Adipocyte (in vitro differentiated cells): ENCODE data around the gene NF1.
A peak's percentile ranks its signal among the peaks of the same experiment; 100 is the strongest.
"Not testable (repeated sequence)": the region's sequence is repeated elsewhere in the genome, so short reads cannot be mapped to it uniquely, and the experiment has no call there.

Source experiments
- DNase-seq: peaks from one replicate; pipeline ENCODE4 v3.0.0-alpha.2; 2015; ENCODE audit warnings: low read depth
- H3K27me3 ChIP-seq: replicated peaks from 2 replicates; pipeline ENCODE4 v1.7.0; 2013; ENCODE audit warnings: mild to moderate bottlenecking, low read length, moderate library complexity; ENCODE audit not compliant: control insufficient read depth, insufficient read depth
- H3K36me3 ChIP-seq: 2 replicates; pipeline ENCODE4 v1.7.0; 2013; ENCODE audit warnings: low read length, mild to moderate bottlenecking, moderate library complexity; ENCODE audit not compliant: control insufficient read depth, insufficient read depth, severe bottlenecking
- H3K4me1 ChIP-seq: 2 replicates; pipeline ENCODE4 v1.7.0; 2013; ENCODE audit warnings: mild to moderate bottlenecking, low read length, moderate library complexity; ENCODE audit not compliant: control insufficient read depth, insufficient read depth
- H3K4me3 ChIP-seq: 2 replicates; pipeline ENCODE4 v1.7.0; 2013; ENCODE audit warnings: mild to moderate bottlenecking, low read length, moderate library complexity
- H3K9ac ChIP-seq: 2 replicates; pipeline ENCODE4 v1.7.0; 2013; ENCODE audit warnings: mild to moderate bottlenecking, low read length, moderate library complexity
- H3K9me3 ChIP-seq: 2 replicates; pipeline ENCODE4 v1.7.0; 2013; ENCODE audit warnings: mild to moderate bottlenecking, low read length, moderate library complexity; ENCODE audit not compliant: control insufficient read depth

Gene NF1, protein sequence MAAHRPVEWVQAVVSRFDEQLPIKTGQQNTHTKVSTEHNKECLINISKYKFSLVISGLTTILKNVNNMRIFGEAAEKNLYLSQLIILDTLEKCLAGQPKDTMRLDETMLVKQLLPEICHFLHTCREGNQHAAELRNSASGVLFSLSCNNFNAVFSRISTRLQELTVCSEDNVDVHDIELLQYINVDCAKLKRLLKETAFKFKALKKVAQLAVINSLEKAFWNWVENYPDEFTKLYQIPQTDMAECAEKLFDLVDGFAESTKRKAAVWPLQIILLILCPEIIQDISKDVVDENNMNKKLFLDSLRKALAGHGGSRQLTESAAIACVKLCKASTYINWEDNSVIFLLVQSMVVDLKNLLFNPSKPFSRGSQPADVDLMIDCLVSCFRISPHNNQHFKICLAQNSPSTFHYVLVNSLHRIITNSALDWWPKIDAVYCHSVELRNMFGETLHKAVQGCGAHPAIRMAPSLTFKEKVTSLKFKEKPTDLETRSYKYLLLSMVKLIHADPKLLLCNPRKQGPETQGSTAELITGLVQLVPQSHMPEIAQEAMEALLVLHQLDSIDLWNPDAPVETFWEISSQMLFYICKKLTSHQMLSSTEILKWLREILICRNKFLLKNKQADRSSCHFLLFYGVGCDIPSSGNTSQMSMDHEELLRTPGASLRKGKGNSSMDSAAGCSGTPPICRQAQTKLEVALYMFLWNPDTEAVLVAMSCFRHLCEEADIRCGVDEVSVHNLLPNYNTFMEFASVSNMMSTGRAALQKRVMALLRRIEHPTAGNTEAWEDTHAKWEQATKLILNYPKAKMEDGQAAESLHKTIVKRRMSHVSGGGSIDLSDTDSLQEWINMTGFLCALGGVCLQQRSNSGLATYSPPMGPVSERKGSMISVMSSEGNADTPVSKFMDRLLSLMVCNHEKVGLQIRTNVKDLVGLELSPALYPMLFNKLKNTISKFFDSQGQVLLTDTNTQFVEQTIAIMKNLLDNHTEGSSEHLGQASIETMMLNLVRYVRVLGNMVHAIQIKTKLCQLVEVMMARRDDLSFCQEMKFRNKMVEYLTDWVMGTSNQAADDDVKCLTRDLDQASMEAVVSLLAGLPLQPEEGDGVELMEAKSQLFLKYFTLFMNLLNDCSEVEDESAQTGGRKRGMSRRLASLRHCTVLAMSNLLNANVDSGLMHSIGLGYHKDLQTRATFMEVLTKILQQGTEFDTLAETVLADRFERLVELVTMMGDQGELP (N-terminal part only)

GRCh38 chr17:31094600-31095235 is at the start of gene NF1:
TSS of gene NF1 (plus strand) at chr17:31094977. CDS start at chr17:31095310, 333 bp downstream.
- peak within 1 kb of the TSS; percentile 88 for H3K9ac ChIP-seq
- H3K4me3 ChIP-seq: peak within 1 kb of the TSS; percentile 90
- peaks cover 7% of the 10 kb centered on the region for H3K4me1 ChIP-seq
- peak; percentile 99 for DNase-seq
- no peaks in the 10 kb centered on the region for H3K36me3 ChIP-seq
- H3K27me3 ChIP-seq: no peaks in the 10 kb centered on the region
- no peaks in the 10 kb centered on the region for H3K9me3 ChIP-seq

- not testable (repeated sequence) for H3K9ac ChIP-seq, H3K9me3 ChIP-seq, DNase-seq, H3K4me3 ChIP-seq, H3K27me3 ChIP-seq, H3K36me3 ChIP-seq, H3K4me1 ChIP-seq
These were observed 47.8 kb upstream of the NF1 start for GRCh38 chr17:31046856-31047425.

DNA sequence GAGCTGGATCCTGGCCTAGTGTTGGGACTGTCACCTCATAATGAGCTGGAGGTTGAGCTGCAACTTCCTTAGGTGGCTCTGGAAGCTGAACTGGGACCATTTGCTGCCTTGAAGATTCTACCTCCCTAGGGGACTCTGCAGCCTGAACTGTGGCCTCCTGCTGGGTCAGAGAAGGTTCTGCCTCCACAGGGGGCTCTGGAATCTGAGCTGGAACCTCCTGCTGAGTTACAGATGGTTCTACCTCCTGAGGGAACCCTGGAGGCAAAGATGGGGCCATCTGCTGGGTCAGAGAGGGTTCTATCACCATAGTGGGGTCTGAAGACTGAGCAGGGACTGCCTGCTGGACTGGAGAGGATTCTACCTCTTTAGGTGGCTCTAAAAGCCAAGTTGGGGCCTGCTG is 46.6 kb upstream of the NF1 start:
- DNase-seq: no peak
- Histone ChIP-seq H3K9ac (no peak overlapping the region), H3K4me3 (no peak overlapping the region), H3K9me3 (no peaks in the 10 kb centered on the region), H3K27me3 (no peaks in the 10 kb centered on the region), H3K36me3 (no peaks in the 10 kb centered on the region), H3K4me1 (peaks cover 13% of the 10 kb centered on the region)

DNA sequence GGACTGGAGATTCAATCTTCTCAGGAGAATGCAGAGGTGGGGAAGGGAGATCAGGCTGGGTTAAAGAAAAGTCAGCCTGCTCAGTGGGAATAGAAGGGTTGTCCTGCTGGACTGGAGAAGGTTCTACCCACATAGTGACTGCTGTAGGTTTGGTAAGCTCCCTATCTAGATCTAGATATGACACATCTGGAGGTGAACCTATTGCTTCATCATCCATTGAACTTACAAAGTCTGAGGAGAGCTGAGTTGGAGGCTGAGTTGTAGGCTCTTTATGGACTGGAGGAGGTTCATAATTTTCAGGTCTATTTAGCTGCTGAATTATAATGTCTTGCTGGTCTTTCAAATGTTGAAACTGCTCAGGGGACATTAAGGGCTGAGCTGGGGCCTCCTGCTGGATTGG is 46.0 kb upstream of the NF1 start:
- peak; percentile 5 for DNase-seq
- Histone ChIP-seq H3K4me3 (no peak overlapping the region), H3K9me3 (no peaks in the 10 kb centered on the region), H3K27me3 (no peaks in the 10 kb centered on the region), H3K36me3 (no peaks in the 10 kb centered on the region), H3K9ac (no peak overlapping the region), H3K4me1 (peaks cover 14% of the 10 kb centered on the region)

- Histone ChIP-seq H3K4me3 (no peak overlapping the region), H3K36me3 (no peaks in the 10 kb centered on the region), H3K9ac (no peak overlapping the region), H3K9me3 (no peaks in the 10 kb centered on the region), H3K27me3 (no peaks in the 10 kb centered on the region), H3K4me1 (peaks cover 14% of the 10 kb centered on the region)
- DNase-seq: no peak
These were observed 43.8 kb upstream of the NF1 start for GRCh38 chr17:31050948-31051347.

- Histone ChIP-seq H3K4me3 (no peak overlapping the region), H3K36me3 (no peaks in the 10 kb centered on the region), H3K4me1 (peaks cover 14% of the 10 kb centered on the region), H3K9me3 (no peaks in the 10 kb centered on the region), H3K9ac (no peak overlapping the region), H3K27me3 (no peaks in the 10 kb centered on the region)
- no peak for DNase-seq
These were observed 43.3 kb upstream of the NF1 start for GRCh38 chr17:31051506-31051905.

DNA sequence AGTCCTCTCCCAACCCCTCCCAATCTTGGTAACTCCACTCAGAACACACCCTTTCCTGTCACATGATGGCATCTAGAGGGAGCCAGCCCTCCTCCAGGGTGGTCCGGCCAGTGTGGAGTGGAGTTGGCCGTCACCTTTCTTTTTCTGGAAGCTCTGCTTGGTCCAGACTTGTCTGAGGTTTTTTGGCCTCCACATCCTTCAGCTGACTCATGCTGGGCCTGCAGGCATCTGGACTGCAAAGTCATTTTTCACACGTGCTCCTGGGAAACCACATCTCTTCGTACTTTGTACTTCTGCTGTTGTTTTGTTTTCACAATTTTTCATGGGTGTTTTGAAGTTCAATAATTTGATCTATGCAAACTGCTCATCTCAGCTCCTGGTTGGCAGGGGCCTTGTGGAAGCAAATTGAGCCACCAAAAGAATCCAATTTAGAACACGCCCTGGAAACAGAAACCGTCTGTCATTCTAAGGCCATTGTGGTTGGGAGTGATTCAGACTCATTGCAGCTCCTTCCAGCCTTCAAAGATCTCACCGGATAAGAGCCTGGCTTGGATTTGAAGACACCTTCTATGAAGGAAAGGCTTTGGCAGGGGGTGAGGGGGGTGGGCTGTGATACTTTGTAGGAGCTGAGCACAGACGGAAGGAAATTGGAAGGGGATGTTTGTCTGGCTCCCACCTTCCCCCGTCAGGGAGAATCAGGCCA is 42.4 kb upstream of the NF1 start:
- Histone ChIP-seq H3K36me3 (no peaks in the 10 kb centered on the region), H3K4me1 (peaks cover 14% of the 10 kb centered on the region), H3K9ac (no peak overlapping the region), H3K9me3 (no peaks in the 10 kb centered on the region), H3K27me3 (no peaks in the 10 kb centered on the region), H3K4me3 (peak overlapping the region; percentile 15)
- peak; percentile 92 for DNase-seq

GRCh38 chr17:31053071-31053470 is 41.7 kb upstream of the NF1 start:
- DNase-seq: no peak
- Histone ChIP-seq H3K9ac (no peak overlapping the region), H3K4me3 (peak overlapping the region; percentile 15), H3K4me1 (peaks cover 14% of the 10 kb centered on the region), H3K36me3 (no peaks in the 10 kb centered on the region), H3K9me3 (no peaks in the 10 kb centered on the region), H3K27me3 (no peaks in the 10 kb centered on the region)

DNA sequence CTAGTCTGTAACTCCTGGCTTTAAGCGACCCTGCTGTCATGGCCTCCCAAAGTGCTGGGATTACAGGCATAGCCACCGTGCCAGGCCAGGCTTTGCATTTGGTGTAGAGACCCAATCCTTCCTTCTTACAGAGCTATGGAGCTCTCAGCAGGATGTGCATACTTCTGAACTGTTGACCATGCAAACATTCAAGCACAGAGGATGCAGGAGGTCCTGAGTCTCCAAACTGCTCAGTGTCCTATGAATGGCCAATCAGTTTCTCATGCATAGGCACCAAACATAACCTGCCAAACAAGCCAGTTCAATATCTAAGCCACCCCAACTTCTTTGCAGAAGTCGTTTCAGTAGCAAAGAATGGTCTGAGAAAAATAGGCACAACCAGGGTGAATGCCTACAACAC is 40.0 kb upstream of the NF1 start:
- Histone ChIP-seq H3K27me3 (no peaks in the 10 kb centered on the region), H3K4me3 (no peak overlapping the region), H3K4me1 (peaks cover 14% of the 10 kb centered on the region), H3K9me3 (no peaks in the 10 kb centered on the region), H3K36me3 (no peaks in the 10 kb centered on the region), H3K9ac (no peak overlapping the region)
- DNase-seq: no peak

- Histone ChIP-seq H3K9me3 (no peaks in the 10 kb centered on the region), H3K4me3 (no peak overlapping the region), H3K36me3 (no peaks in the 10 kb centered on the region), H3K9ac (no peak overlapping the region), H3K4me1 (no peaks in the 10 kb centered on the region), H3K27me3 (no peaks in the 10 kb centered on the region)
- no peak for DNase-seq
These were observed 35.8 kb upstream of the NF1 start for GRCh38 chr17:31058976-31059375.
